ENCODE measurements around the gene RETREG3.

GRCh38 chr17:42536372-42537155, 72.6 kb downstream of the RETREG3 start:
- peak; percentile 14 for TF ChIP-seq CTCF (IDR thresholded peaks at IDR 0.05; ENCODE audit: borderline replicate concordance, extremely low read depth, low read length, poor library complexity, severe bottlenecking)
- TF ChIP-seq EZH2 (IDR thresholded peaks at IDR 0.05; ENCODE audit: borderline replicate concordance, low read depth, low read length, severe bottlenecking): no peak
